Stomach (tissue), 9 donors: ENCODE results near the gene KIAA1217. TPM values are rescaled to one million over a fixed set of nuclear protein-coding genes. Genes with fewer than 3 reads are reported as not detected.

Source experiments
- DNase-seq, 2 donors: peaks; one replicate each; pipeline versions ENCODE4 v3.0.0 to v3.0.0-alpha.2; 2013 to 2019
- H3K27ac ChIP-seq, 5 donors: fragments of 200-600 bp in 4 of 5; sonication (generic) in 4 of 5; one replicate each; pipeline ENCODE4 v1.5.1; 2013 to 2019; ENCODE audit warnings: mild to moderate bottlenecking in 1 of 5, moderate library complexity in 1 of 5
- H3K27me3 ChIP-seq, 3 donors: fragments of 200-600 bp; sonication (generic); one replicate each; pipeline ENCODE4 v1.5.1; 2017 to 2019; ENCODE audit warnings: mixed run types in 1 of 3
- H3K36me3 ChIP-seq, 4 donors: fragments of 200-600 bp; sonication (generic); 1 replicate in 3 of 4; 2 replicates in 1 of 4; pipeline ENCODE4 v1.5.1; 2016 to 2019
- H3K4me1 ChIP-seq, 4 donors: fragments of 200-600 bp; sonication (generic); one replicate each; pipeline ENCODE4 v1.5.1; 2016 to 2019
- H3K4me3 ChIP-seq, 4 donors: fragments of 200-600 bp; sonication (generic) in 3 of 4; one replicate each; pipeline ENCODE4 v1.5.1; 2016 to 2019; ENCODE audit warnings: mild to moderate bottlenecking in 1 of 4
- H3K9me3 ChIP-seq, 4 donors: fragments of 200-600 bp; sonication (generic); one replicate each; pipeline ENCODE4 v1.5.1; 2016 to 2019
- CTCF ChIP-seq, 7 experiments: fragments of 450-650 bp in 4 of 7; fragments of 200-600 bp in 3 of 7; sonication (generic) in 3 of 7; IDR thresholded peaks; one replicate each; pipeline ENCODE4 v1.5.1; 2016 to 2019; ENCODE audit warnings: antibody characterized with exemption in 7 of 7, control low read depth in 2 of 7, mild to moderate bottlenecking in 1 of 7
- EP300 ChIP-seq: sonication (generic); formaldehyde crosslinking; IDR thresholded peaks from one replicate; pipeline ENCODE4 v1.6.1; 2017; ENCODE audit warnings: antibody characterized with exemption
- POLR2A ChIP-seq, 4 donors: fragments of 450-650 bp; IDR thresholded peaks; one replicate each; pipeline ENCODE4 v1.6.1; 2016; ENCODE audit warnings: antibody characterized with exemption in 4 of 4, control low read depth in 2 of 4, mild to moderate bottlenecking in 1 of 4, moderate library complexity in 1 of 4
- POLR2AphosphoS5 ChIP-seq, 3 donors: sonication (generic); formaldehyde crosslinking; IDR thresholded peaks; one replicate each; pipeline ENCODE4 v1.6.1; 2016; ENCODE audit warnings: antibody characterized with exemption in 3 of 3
- WGBS, 5 donors: extraction: QIAGEN DNeasy Blood & Tissue Kit in 3 of 5; methylation state at CpG; one replicate each; pipeline versions ENCODE4 v1.1.5 to v1.1.7; 2013 to 2018; 5-methylcytosine and 5-hydroxymethylcytosine counted together
- intact Hi-C: fragments of 100-400 bp; cut with DNase I; formaldehyde crosslinking; loops from one replicate; pipeline ENCODE4 v1.15.1; 2023; ENCODE audit warnings: low total_unique reads
- polyA plus RNA-seq, 3 donors: library from polyadenylated mRNA; stranded (reverse); fragments of 200-250 nt; gene quantifications; one replicate each; pipeline ENCODE4 v1.2.3, GENCODE V29; 2013
- total RNA-seq, 5 donors: library from RNA; depleted of rRNA; stranded (reverse); fragments of >200 nt; gene quantifications; one replicate each; pipeline versions ENCODE4 v1.1.0 to v1.2.3, GENCODE V29; 2014 to 2016
- donor health status: healthy with polysubstance abuse.
- donor health status: Bipolar disorder and iron deficiency.
- donor health status: healthy.

KIAA1217 gene
- total and polyA plus RNA-seq, 8 donors = 6.2 to 112 (median 24.6) TPM

DNA sequence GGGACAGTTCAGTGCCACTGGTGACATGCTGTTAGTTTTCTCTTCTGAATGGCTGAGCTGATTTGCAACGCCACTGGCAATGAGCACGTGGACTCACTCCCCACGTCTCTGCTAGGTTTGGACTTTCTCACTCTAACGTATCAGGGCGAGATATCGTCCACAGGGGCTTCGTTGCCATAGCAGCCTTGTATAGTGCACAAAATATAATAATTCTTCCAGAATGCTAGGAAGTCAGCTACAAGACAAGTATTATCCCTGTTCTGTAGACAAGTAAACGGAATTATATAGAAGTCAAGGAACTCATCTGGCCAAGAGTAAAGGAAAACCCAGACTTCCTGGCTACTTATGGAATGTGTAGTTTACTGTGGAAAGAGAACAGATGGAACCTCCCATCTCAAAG lies 288.0 kb downstream of the KIAA1217 start:
- Histone ChIP-seq H3K27ac (no peak overlapping the region), H3K36me3 (peaks cover 0 to 66% (median 42%) of the 10 kb centered on the region in 4 donors), H3K4me1 (peaks cover 0 to 12% (median 6%) of the 10 kb centered on the region in 4 donors), H3K9me3 (no peaks in the 10 kb centered on the region), H3K4me3 (no peak overlapping the region), H3K27me3 (no peaks in the 10 kb centered on the region)
- TF ChIP-seq CTCF (IDR thresholded peaks at IDR 0.05) = no peak
- WGBS, 5 donors = 71 to 84% (median 80%) methylated on average over 8 of the region's 8 CpGs
- peak in 1 of 2 donors; percentile 75 for DNase-seq
- intact Hi-C loops = no loop called here

- DNase-seq = no peak
- 86 to 96% (median 92%) methylated on average over 10 of the region's 10 CpGs for WGBS, 5 donors
- no peaks in the 10 kb centered on the region for H3K9me3 ChIP-seq
- peaks cover 0 to 7% (median 2%) of the 10 kb centered on the region in 4 donors for H3K4me1 ChIP-seq
- H3K36me3 ChIP-seq = peaks cover 9 to 69% (median 60%) of the 10 kb centered on the region in 4 donors
- TF ChIP-seq EP300 = no peak
- no peak for TF ChIP-seq CTCF (IDR thresholded peaks at IDR 0.05)
- no peak for TF ChIP-seq POLR2A (IDR thresholded peaks at IDR 0.05)
- no peak for TF ChIP-seq POLR2AphosphoS5 (IDR thresholded peaks at IDR 0.05)
- H3K27me3 ChIP-seq = no peaks in the 10 kb centered on the region
- no peak overlapping the region for H3K27ac ChIP-seq
- no peak overlapping the region for H3K4me3 ChIP-seq
- intact Hi-C loops = no loop called here
These were observed 292.2 kb downstream of the KIAA1217 start for GRCh38 chr10:24501056-24501711.

- no peaks in the 10 kb centered on the region for H3K9me3 ChIP-seq
- H3K27me3 ChIP-seq = no peaks in the 10 kb centered on the region
- no peak for DNase-seq
- H3K4me1 ChIP-seq = peaks cover 0 to 7% (median 2%) of the 10 kb centered on the region in 4 donors
- intact Hi-C loops = no loop called here
- peaks cover 9 to 69% (median 58%) of the 10 kb centered on the region in 4 donors for H3K36me3 ChIP-seq
- TF ChIP-seq CTCF (IDR thresholded peaks at IDR 0.05) = no peak
- no peak for TF ChIP-seq POLR2A (IDR thresholded peaks at IDR 0.05)
- no peak for TF ChIP-seq EP300
- TF ChIP-seq POLR2AphosphoS5 (IDR thresholded peaks at IDR 0.05) = no peak
- no peak overlapping the region for H3K27ac ChIP-seq
- H3K4me3 ChIP-seq = no peak overlapping the region
- 87 to 92% (median 88%) methylated on average over 10 of the region's 10 CpGs for WGBS, 5 donors
These were observed 293.1 kb downstream of the KIAA1217 start for GRCh38 chr10:24502006-24502405.

GRCh38 chr10:24502801-24503460 lies 294.0 kb downstream of the KIAA1217 start:
- H3K27ac ChIP-seq = peak overlapping the region in 1 of 5 donors; percentile 17
- 56 to 85% (median 60%) methylated on average over 6 of the region's 6 CpGs for WGBS, 5 donors
- H3K27me3 ChIP-seq = no peaks in the 10 kb centered on the region
- no peak overlapping the region for H3K4me3 ChIP-seq
- intact Hi-C loops = no loop called here
- TF ChIP-seq CTCF (IDR thresholded peaks at IDR 0.05) (no peak), POLR2AphosphoS5 (IDR thresholded peaks at IDR 0.05) (no peak), EP300 (no peak), POLR2A (IDR thresholded peaks at IDR 0.05) (no peak)
- DNase-seq = no peak
- no peaks in the 10 kb centered on the region for H3K9me3 ChIP-seq
- H3K4me1 ChIP-seq = peaks cover 0 to 7% (median 2%) of the 10 kb centered on the region in 4 donors
- H3K36me3 ChIP-seq = peaks cover 9 to 66% (median 55%) of the 10 kb centered on the region in 4 donors
